ENCODE results near the gene ZBP1.

DNA sequence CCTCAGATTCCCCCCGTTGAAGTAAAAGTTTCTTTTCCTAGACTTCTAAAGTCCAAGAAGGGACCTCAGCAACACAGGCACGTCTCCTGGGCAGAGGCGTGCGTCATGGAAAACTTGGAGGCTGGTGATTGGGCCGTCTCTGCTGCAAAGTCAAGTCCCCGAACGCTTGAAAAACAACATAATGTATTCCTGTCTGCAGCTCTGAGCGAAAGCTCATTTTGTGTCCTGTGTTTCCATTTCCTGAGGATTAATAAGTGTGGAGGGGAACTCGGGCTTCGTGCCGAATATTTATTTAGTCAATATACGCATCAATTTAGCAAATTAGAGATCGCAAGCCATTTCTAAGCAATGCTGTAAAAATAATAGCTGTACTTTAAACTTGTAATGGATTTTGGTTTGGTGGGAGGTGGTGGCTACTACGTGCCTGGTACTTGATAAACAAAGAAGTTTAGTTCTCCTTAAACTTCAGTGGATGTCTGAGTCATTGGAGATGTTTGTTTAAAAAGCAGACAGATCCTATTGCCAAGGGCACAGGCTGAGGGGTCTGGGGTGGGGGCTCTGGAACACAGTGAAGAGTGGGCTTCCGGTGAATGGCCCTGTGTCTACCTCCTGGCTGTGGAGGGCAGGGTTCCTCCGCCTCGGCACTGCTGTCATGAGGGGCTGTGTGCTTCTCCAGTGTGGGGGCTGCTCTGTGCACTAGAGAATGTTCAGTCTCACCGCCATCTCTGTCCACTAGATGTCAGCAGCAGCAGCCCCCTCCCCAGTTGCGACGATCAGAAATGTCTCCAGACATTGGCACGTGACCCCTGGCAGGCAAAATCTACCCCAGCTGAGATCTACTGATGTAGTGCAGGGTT lies 37.6 kb downstream of the ZBP1 start:
- TF ChIP-seq PPARA (CRISPR knock-in tag; IDR thresholded peaks at IDR 0.05; ENCODE audit: borderline replicate concordance) = no peak
- TF ChIP-seq RARB (CRISPR knock-in tag; IDR thresholded peaks at IDR 0.05) = no peak
- TF ChIP-seq, protein P1, sequence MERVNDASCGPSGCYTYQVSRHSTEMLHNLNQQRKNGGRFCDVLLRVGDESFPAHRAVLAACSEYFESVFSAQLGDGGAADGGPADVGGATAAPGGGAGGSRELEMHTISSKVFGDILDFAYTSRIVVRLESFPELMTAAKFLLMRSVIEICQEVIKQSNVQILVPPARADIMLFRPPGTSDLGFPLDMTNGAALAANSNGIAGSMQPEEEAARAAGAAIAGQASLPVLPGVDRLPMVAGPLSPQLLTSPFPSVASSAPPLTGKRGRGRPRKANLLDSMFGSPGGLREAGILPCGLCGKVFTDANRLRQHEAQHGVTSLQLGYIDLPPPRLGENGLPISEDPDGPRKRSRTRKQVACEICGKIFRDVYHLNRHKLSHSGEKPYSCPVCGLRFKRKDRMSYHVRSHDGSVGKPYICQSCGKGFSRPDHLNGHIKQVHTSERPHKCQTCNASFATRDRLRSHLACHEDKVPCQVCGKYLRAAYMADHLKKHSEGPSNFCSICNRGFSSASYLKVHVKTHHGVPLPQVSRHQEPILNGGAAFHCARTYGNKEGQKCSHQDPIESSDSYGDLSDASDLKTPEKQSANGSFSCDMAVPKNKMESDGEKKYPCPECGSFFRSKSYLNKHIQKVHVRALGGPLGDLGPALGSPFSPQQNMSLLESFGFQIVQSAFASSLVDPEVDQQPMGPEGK (CRISPR knock-in tag; IDR thresholded peaks at IDR 0.05; ENCODE audit: borderline replicate concordance) = no peak
- no peak for TF ChIP-seq ZFP3 (CRISPR knock-in tag; IDR thresholded peaks at IDR 0.05)
- TF ChIP-seq, protein P2, sequence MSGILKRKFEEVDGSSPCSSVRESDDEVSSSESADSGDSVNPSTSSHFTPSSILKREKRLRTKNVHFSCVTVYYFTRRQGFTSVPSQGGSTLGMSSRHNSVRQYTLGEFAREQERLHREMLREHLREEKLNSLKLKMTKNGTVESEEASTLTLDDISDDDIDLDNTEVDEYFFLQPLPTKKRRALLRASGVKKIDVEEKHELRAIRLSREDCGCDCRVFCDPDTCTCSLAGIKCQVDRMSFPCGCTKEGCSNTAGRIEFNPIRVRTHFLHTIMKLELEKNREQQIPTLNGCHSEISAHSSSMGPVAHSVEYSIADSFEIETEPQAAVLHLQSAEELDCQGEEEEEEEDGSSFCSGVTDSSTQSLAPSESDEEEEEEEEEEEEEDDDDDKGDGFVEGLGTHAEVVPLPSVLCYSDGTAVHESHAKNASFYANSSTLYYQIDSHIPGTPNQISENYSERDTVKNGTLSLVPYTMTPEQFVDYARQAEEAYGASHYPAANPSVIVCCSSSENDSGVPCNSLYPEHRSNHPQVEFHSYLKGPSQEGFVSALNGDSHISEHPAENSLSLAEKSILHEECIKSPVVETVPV (CRISPR knock-in tag; IDR thresholded peaks at IDR 0.05) = no peak
- no peak for TF ChIP-seq OSR1 (CRISPR knock-in tag; IDR thresholded peaks at IDR 0.05)
- no peak for TF ChIP-seq TOX (CRISPR knock-in tag; IDR thresholded peaks at IDR 0.05; ENCODE audit: borderline replicate concordance)
- TF ChIP-seq ISL1 (CRISPR knock-in tag; IDR thresholded peaks at IDR 0.05) = no peak
- no peak for TF ChIP-seq ZC3H10 (CRISPR knock-in tag; IDR thresholded peaks at IDR 0.05)
- no peak for TF ChIP-seq CSDC2 (CRISPR knock-in tag; IDR thresholded peaks at IDR 0.05)
- TF ChIP-seq, protein P3, sequence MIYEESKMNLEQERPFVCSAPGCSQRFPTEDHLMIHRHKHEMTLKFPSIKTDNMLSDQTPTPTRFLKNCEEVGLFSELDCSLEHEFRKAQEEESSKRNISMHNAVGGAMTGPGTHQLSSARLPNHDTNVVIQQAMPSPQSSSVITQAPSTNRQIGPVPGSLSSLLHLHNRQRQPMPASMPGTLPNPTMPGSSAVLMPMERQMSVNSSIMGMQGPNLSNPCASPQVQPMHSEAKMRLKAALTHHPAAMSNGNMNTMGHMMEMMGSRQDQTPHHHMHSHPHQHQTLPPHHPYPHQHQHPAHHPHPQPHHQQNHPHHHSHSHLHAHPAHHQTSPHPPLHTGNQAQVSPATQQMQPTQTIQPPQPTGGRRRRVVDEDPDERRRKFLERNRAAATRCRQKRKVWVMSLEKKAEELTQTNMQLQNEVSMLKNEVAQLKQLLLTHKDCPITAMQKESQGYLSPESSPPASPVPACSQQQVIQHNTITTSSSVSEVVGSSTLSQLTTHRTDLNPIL (CRISPR knock-in tag; IDR thresholded peaks at IDR 0.05; ENCODE audit: low read depth) = no peak

Data from SK-N-SH treated with all-trans-retinoic acid at 6 μM for 48 hours (cell line).